Neural progenitor cell (in vitro differentiated cells): ENCODE measurements around the gene BSN. TPM values are rescaled to one million over a fixed set of nuclear protein-coding genes. Genes with fewer than 3 reads are reported as not detected.
A peak's percentile ranks its signal among the peaks of the same experiment; 100 is the strongest.

Experiments used
- DNase-seq: peaks from one replicate; pipeline ENCODE4 v3.0.0-alpha.2; 2016; ENCODE audit warnings: low spot score
- H2AFZ ChIP-seq: fragments of 200-600 bp; sonication (generic); replicated peaks from 2 replicates; pipeline ENCODE4 v1.6.1; 2016; ENCODE audit warnings: antibody characterized with exemption
- H3F3A ChIP-seq: fragments of 200-600 bp; sonication (generic); 2 replicates; pipeline ENCODE4 v1.6.1; 2016; ENCODE audit warnings: antibody characterized with exemption, low read depth
- H3K27ac ChIP-seq: fragments of 200-600 bp; sonication (generic); 2 replicates; pipeline ENCODE4 v1.5.1; 2016; ENCODE audit warnings: mild to moderate bottlenecking
- H3K27me3 ChIP-seq: fragments of 200-600 bp; sonication (generic); 2 replicates; pipeline ENCODE4 v1.6.1; 2016; ENCODE audit warnings: mild to moderate bottlenecking, moderate library complexity
- H3K36me3 ChIP-seq: fragments of 200-600 bp; sonication (generic); 2 replicates; pipeline ENCODE4 v1.5.1; 2016
- H3K4me1 ChIP-seq: fragments of 200-600 bp; sonication (generic); 2 replicates; pipeline ENCODE4 v1.6.1; 2016; ENCODE audit warnings: mixed run types
- H3K4me2 ChIP-seq: fragments of 200-600 bp; sonication (generic); 2 replicates; pipeline ENCODE4 v1.6.1; 2016
- H3K4me3 ChIP-seq: fragments of 200-600 bp; sonication (generic); 2 replicates; pipeline ENCODE4 v1.5.1; 2016
- H3K79me2 ChIP-seq: fragments of 200-600 bp; sonication (generic); 2 replicates; pipeline ENCODE4 v1.6.1; 2016; ENCODE audit warnings: low read depth
- H3K9ac ChIP-seq: fragments of 200-600 bp; sonication (generic); 2 replicates; pipeline ENCODE4 v1.6.1; 2016
- H3K9me3 ChIP-seq: fragments of 200-600 bp; sonication (generic); 2 replicates; pipeline ENCODE4 v1.5.1; 2016; ENCODE audit warnings: low read depth
- H4K20me1 ChIP-seq: fragments of 200-600 bp; sonication (generic); 2 replicates; pipeline ENCODE4 v1.6.1; 2016; ENCODE audit warnings: low read depth
- H3K27ac Mint-ChIP-seq: 3 replicates; pipeline ENCODE4 v1.8.0; 2021; ENCODE audit warnings: mixed read lengths
- H3K27me3 Mint-ChIP-seq: 2 replicates; pipeline ENCODE4 v1.8.0; 2022; ENCODE audit warnings: low read depth, mild to moderate bottlenecking, inconsistent platforms, moderate library complexity, mixed read lengths; ENCODE audit not compliant: insufficient read depth
- H3K36me3 Mint-ChIP-seq: 3 replicates; pipeline ENCODE4 v1.8.0; 2021; ENCODE audit warnings: mixed read lengths
- H3K4me1 Mint-ChIP-seq: 3 replicates; pipeline ENCODE4 v1.8.0; 2021; ENCODE audit warnings: mixed read lengths
- H3K4me3 Mint-ChIP-seq: 3 replicates; pipeline ENCODE4 v1.8.0; 2021; ENCODE audit warnings: mild to moderate bottlenecking, moderate library complexity, mixed read lengths
- H3K9me3 Mint-ChIP-seq: 3 replicates; pipeline ENCODE4 v1.8.0; 2020; ENCODE audit warnings: mixed read lengths
- EZH2 ChIP-seq: fragments of 200-600 bp; sonication (generic); IDR thresholded peaks from 2 replicates; pipeline ENCODE4 v1.6.1; 2017; ENCODE audit warnings: antibody characterized with exemption, mild to moderate bottlenecking, moderate library complexity
- EZH2phosphoT487 ChIP-seq: fragments of 200-600 bp; sonication (generic); IDR thresholded peaks from 2 replicates; pipeline ENCODE4 v1.6.1; 2017; ENCODE audit warnings: antibody characterized with exemption
- total RNA-seq: library from RNA; depleted of rRNA; stranded (reverse); fragments of >200 nt; gene quantifications from 2 replicates; pipeline ENCODE4 v1.2.3, GENCODE V29; 2015; ENCODE audit warnings: low replicate concordance
- TF ChIP-seq, protein P1 (sequence below): fragments of 200-600 bp; sonication (generic); IDR thresholded peaks from 2 replicates; pipeline ENCODE4 v1.5.1; 2017; ENCODE audit warnings: antibody characterized with exemption, mild to moderate bottlenecking

BSN gene
- total RNA-seq, 1 donor from 2014 or later, result 0.17 TPM

GRCh38 chr3:49675912-49676311 lies 121.6 kb downstream of the BSN start:
- Histone ChIP-seq H3K9me3 (no peaks in the 10 kb centered on the region), H3K27ac (no peak overlapping the region), H3K4me2 (no peak overlapping the region), H3F3A (peaks cover 17% of the 10 kb centered on the region), H3K9ac (no peak overlapping the region), H3K27me3 (no peaks in the 10 kb centered on the region), H2AFZ (no peak overlapping the region), H3K4me3 (no peak overlapping the region), H3K36me3 (no peaks in the 10 kb centered on the region), H4K20me1 (peaks cover 21% of the 10 kb centered on the region), H3K79me2 (peaks cover 24% of the 10 kb centered on the region), H3K4me1 (peaks cover 8% of the 10 kb centered on the region)
- Mint-ChIP-seq H3K4me3 (peak overlapping the region; percentile 95), H3K27me3 (peaks cover 4% of the 10 kb centered on the region), H3K9me3 (no peaks in the 10 kb centered on the region), H3K4me1 (peaks cover 19% of the 10 kb centered on the region), H3K27ac (no peak overlapping the region), H3K36me3 (peaks cover 8% of the 10 kb centered on the region)
- no peak for DNase-seq
- TF ChIP-seq EZH2phosphoT487 (no peak), EZH2 (no peak)
- TF ChIP-seq, protein P1, sequence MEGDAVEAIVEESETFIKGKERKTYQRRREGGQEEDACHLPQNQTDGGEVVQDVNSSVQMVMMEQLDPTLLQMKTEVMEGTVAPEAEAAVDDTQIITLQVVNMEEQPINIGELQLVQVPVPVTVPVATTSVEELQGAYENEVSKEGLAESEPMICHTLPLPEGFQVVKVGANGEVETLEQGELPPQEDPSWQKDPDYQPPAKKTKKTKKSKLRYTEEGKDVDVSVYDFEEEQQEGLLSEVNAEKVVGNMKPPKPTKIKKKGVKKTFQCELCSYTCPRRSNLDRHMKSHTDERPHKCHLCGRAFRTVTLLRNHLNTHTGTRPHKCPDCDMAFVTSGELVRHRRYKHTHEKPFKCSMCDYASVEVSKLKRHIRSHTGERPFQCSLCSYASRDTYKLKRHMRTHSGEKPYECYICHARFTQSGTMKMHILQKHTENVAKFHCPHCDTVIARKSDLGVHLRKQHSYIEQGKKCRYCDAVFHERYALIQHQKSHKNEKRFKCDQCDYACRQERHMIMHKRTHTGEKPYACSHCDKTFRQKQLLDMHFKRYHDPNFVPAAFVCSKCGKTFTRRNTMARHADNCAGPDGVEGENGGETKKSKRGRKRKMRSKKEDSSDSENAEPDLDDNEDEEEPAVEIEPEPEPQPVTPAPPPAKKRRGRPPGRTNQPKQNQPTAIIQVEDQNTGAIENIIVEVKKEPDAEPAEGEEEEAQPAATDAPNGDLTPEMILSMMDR, result no peak

- no peaks in the 10 kb centered on the region for H3K79me2 ChIP-seq
- no peaks in the 10 kb centered on the region for H3K4me1 ChIP-seq
- H3K9me3 ChIP-seq, result no peaks in the 10 kb centered on the region
- Mint-ChIP-seq H3K4me3 (no peak overlapping the region), H3K36me3 (peaks cover 16% of the 10 kb centered on the region), H3K27ac (no peak overlapping the region), H3K4me1 (no peaks in the 10 kb centered on the region), H3K27me3 (peaks cover 3% of the 10 kb centered on the region), H3K9me3 (no peaks in the 10 kb centered on the region)
- H3K27ac ChIP-seq, result no peak overlapping the region
- TF ChIP-seq EZH2 (no peak), EZH2phosphoT487 (no peak)
- TF ChIP-seq, protein P1, result no peak
- H4K20me1 ChIP-seq, result no peaks in the 10 kb centered on the region
- H3K9ac ChIP-seq, result no peak overlapping the region
- no peaks in the 10 kb centered on the region for H3F3A ChIP-seq
- no peaks in the 10 kb centered on the region for H3K36me3 ChIP-seq
- no peak overlapping the region for H2AFZ ChIP-seq
- peaks cover 11% of the 10 kb centered on the region for H3K27me3 ChIP-seq
- no peak overlapping the region for H3K4me3 ChIP-seq
- H3K4me2 ChIP-seq, result no peak overlapping the region
- DNase-seq, result no peak
Measured at GRCh38 chr3:49680493-49681231, 126.4 kb downstream of the BSN start.

- no peak overlapping the region for H3K4me3 Mint-ChIP-seq
- peaks cover 16% of the 10 kb centered on the region for H3K36me3 Mint-ChIP-seq
- Histone ChIP-seq H3K4me3 (no peak overlapping the region), H3K9me3 (no peaks in the 10 kb centered on the region), H3K27ac (no peak overlapping the region), H3K36me3 (no peaks in the 10 kb centered on the region), H3K79me2 (no peaks in the 10 kb centered on the region), H3F3A (no peaks in the 10 kb centered on the region), H3K27me3 (peaks cover 16% of the 10 kb centered on the region), H4K20me1 (no peaks in the 10 kb centered on the region), H3K4me1 (no peaks in the 10 kb centered on the region), H2AFZ (no peak overlapping the region), H3K9ac (no peak overlapping the region), H3K4me2 (no peak overlapping the region)
- H3K9me3 Mint-ChIP-seq, result no peaks in the 10 kb centered on the region
- TF ChIP-seq, protein P1, result no peak
- no peak for TF ChIP-seq EZH2
- no peak for TF ChIP-seq EZH2phosphoT487
- no peak for DNase-seq
- peaks cover 3% of the 10 kb centered on the region for H3K27me3 Mint-ChIP-seq
- no peaks in the 10 kb centered on the region for H3K4me1 Mint-ChIP-seq
- H3K27ac Mint-ChIP-seq, result no peak overlapping the region
Measured at GRCh38 chr3:49681232-49681522, 126.9 kb downstream of the BSN start.
